CD4-positive, alpha-beta T cell (primary cell): Measurements from ENCODE around the gene ELF2. TPM values are rescaled to one million over a fixed set of nuclear protein-coding genes. Genes with fewer than 3 reads are reported as not detected.

Experiments
- ATAC-seq: fragments of 200-7000 bp; cut with Tn5 transposase; one replicate; pipeline ENCODE4 v1.10.0; 2022; ENCODE audit warnings: mild to moderate bottlenecking; ENCODE audit not compliant: poor library complexity
- CTCF ChIA-PET: fragments of 350-600 bp; sonication (Branson Sonifier 250); formaldehyde crosslinking; loops from one replicate; lab custom pipeline; 2021; ENCODE audit warnings: antibody characterized with exemption, inconsistent platforms; lab: Charles Lee
- POLR2A ChIA-PET: fragments of 350-600 bp; sonication (Branson Sonifier 250); formaldehyde crosslinking; loops from one replicate; lab custom pipeline; 2021; ENCODE audit warnings: antibody characterized with exemption, inconsistent platforms; lab: Charles Lee
- DNase-seq, 14 experiments: peaks; one replicate each; pipeline ENCODE4 v3.0.0-alpha.2; 2013 to 2020; ENCODE audit warnings: mixed read lengths in 2 of 14
- H3K27ac ChIP-seq, 2 donors: one replicate each; pipeline versions ENCODE4 v1.5.1 to v1.7.0; 2013; ENCODE audit warnings: low read length in 2 of 2, low read depth in 1 of 2, mild to moderate bottlenecking in 1 of 2
- H3K27me3 ChIP-seq, 2 experiments: 1 replicate in 1 of 2; 2 replicates in 1 of 2; pipeline versions ENCODE4 v1.6.1 to v1.7.0; 2013; ENCODE audit warnings: low read length in 2 of 2, control low read depth in 1 of 2, mild to moderate bottlenecking in 1 of 2, moderate library complexity in 1 of 2; ENCODE audit not compliant: insufficient read depth in 2 of 2, control insufficient read depth in 1 of 2
- H3K36me3 ChIP-seq: one replicate; pipeline ENCODE4 v1.6.1; 2013; ENCODE audit warnings: low read length, control low read depth; ENCODE audit not compliant: insufficient read depth
- H3K4me1 ChIP-seq: one replicate; pipeline ENCODE4 v1.6.1; 2013; ENCODE audit warnings: low read length, control low read depth; ENCODE audit not compliant: insufficient read depth
- H3K4me3 ChIP-seq: one replicate; pipeline ENCODE4 v1.5.1; 2013; ENCODE audit warnings: mild to moderate bottlenecking, low read length, moderate library complexity
- H3K9me3 ChIP-seq, 2 experiments: 1 replicate in 1 of 2; 2 replicates in 1 of 2; pipeline versions ENCODE4 v1.6.1 to v1.7.0; 2013; ENCODE audit warnings: low read length in 2 of 2, mild to moderate bottlenecking in 2 of 2, control low read depth in 1 of 2, moderate library complexity in 1 of 2; ENCODE audit not compliant: control insufficient read depth in 1 of 2, insufficient read depth in 1 of 2
- H3K27ac Mint-ChIP-seq: one replicate; pipeline ENCODE4 v1.8.0; 2020; ENCODE audit warnings: mixed read lengths
- H3K27me3 Mint-ChIP-seq: one replicate; pipeline ENCODE4 v1.8.0; 2021; ENCODE audit warnings: mixed read lengths
- H3K36me3 Mint-ChIP-seq: one replicate; pipeline ENCODE4 v1.8.0; 2021; ENCODE audit warnings: low read depth, mixed read lengths
- H3K4me1 Mint-ChIP-seq: one replicate; pipeline ENCODE4 v1.8.0; 2021; ENCODE audit warnings: low read depth, mixed read lengths
- H3K4me3 Mint-ChIP-seq: one replicate; pipeline ENCODE4 v1.8.0; 2020; ENCODE audit warnings: mild to moderate bottlenecking, mixed read lengths
- H3K9me3 Mint-ChIP-seq: one replicate; pipeline ENCODE4 v1.8.0; 2020; ENCODE audit warnings: mixed read lengths
- intact Hi-C, 2 experiments: fragments of 100-400 bp; cut with DNase I in 1 of 2; cut with micrococcal nuclease in 1 of 2; formaldehyde crosslinking; loops; one replicate each; pipeline versions ENCODE4 v1.15.1 to v1.9.0; 2023 to 2025; cut with DNase I, micrococcal nuclease
- polyA plus RNA-seq, 2 donors: library from polyadenylated mRNA; unstranded; fragments of 120-200 nt; gene quantifications; one replicate each; pipeline ENCODE4 v1.2.1, GENCODE V29; 2013
- total RNA-seq, 174 experiments: library from RNA in 2 of 174; stranded (reverse) in 2 of 174; gene quantifications; one replicate each; pipeline ENCODE4 v1.2.3 and lab custom pipeline; 2021 to 2026
- TF ChIP-seq, protein P1 (sequence below): fragments of 200-600 bp; IDR thresholded peaks from one replicate; pipeline ENCODE4 v1.8.0; 2022; ENCODE audit warnings: antibody characterized with exemption, mild to moderate bottlenecking

The ELF2 gene
- total RNA-seq (10 to 100 TPM; 83.3 to 84.1 TPM), total RNA-seq (lab: John Stamatoyannopoulos, UW) (24.7 to 134 (median 96.9) reads per million in 172 experiments)
- 30.5 TPM for polyA plus RNA-seq (2013, experiment 1 of 2)
- polyA plus RNA-seq (2013, experiment 2 of 2): 42.0 TPM

GRCh38 chr4:139177049-139177868 is at the start of gene ELF2:
ELF2 (minus strand) TSS chr4:139177218; CDS start chr4:139137701, 39,517 bp downstream.
- peaks cover 27% of the 10 kb centered on the region for H3K4me1 Mint-ChIP-seq
- TF ChIP-seq, protein P1, sequence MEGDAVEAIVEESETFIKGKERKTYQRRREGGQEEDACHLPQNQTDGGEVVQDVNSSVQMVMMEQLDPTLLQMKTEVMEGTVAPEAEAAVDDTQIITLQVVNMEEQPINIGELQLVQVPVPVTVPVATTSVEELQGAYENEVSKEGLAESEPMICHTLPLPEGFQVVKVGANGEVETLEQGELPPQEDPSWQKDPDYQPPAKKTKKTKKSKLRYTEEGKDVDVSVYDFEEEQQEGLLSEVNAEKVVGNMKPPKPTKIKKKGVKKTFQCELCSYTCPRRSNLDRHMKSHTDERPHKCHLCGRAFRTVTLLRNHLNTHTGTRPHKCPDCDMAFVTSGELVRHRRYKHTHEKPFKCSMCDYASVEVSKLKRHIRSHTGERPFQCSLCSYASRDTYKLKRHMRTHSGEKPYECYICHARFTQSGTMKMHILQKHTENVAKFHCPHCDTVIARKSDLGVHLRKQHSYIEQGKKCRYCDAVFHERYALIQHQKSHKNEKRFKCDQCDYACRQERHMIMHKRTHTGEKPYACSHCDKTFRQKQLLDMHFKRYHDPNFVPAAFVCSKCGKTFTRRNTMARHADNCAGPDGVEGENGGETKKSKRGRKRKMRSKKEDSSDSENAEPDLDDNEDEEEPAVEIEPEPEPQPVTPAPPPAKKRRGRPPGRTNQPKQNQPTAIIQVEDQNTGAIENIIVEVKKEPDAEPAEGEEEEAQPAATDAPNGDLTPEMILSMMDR: no peak
- peak within 1 kb of the TSS; percentile 77 to 88 for H3K27ac ChIP-seq
- no peaks in the 10 kb centered on the region for H3K27me3 ChIP-seq
- no peaks in the 10 kb centered on the region for H3K27me3 Mint-ChIP-seq
- intact Hi-C loops: loop anchor here (2.0 to 10.0 kb wide), 9 partner anchors 35 to 1188 kb away; partner anchors contain the start of genes RAB33B (in 2 of the 2), NAA15 (in 1 of the 2) and SETD7 (in 1 of the 2)
- peaks cover 18% of the 10 kb centered on the region for H3K4me1 ChIP-seq
- peak; percentile 70 to 93 (median 83) for DNase-seq
- H3K36me3 Mint-ChIP-seq: no peaks in the 10 kb centered on the region
- no peaks in the 10 kb centered on the region for H3K36me3 ChIP-seq
- peak within 1 kb of the TSS; percentile 93 for H3K27ac Mint-ChIP-seq
- ATAC-seq: peak; percentile 59
- ChIA-PET CTCF (interaction anchor here (1.0 to 1.1 kb wide), 3 partner anchors 16 to 119 kb away, joined by 3 to 4 read pairs (median 3); no protein-coding TSS in a partner anchor), POLR2A (interaction anchor here (0.9 to 4.0 kb wide), 15 partner anchors 16 to 379 kb away, joined by 3 to 57 read pairs (median 5); partner anchors contain the start of genes NAA15, NDUFC1, NOCT and RAB33B)
- peak within 1 kb of the TSS; percentile 96 for H3K4me3 Mint-ChIP-seq
- H3K4me3 ChIP-seq: peak within 1 kb of the TSS; percentile 85
- H3K9me3 ChIP-seq: no peaks in the 10 kb centered on the region
- no peaks in the 10 kb centered on the region for H3K9me3 Mint-ChIP-seq

GRCh38 chr4:139223682-139224317 is 46.8 kb upstream of the ELF2 start:
- H3K27me3 ChIP-seq: no peaks in the 10 kb centered on the region
- Mint-ChIP-seq H3K27ac (no peak overlapping the region), H3K9me3 (no peaks in the 10 kb centered on the region), H3K4me1 (no peaks in the 10 kb centered on the region), H3K27me3 (no peaks in the 10 kb centered on the region), H3K4me3 (no peak overlapping the region), H3K36me3 (no peaks in the 10 kb centered on the region)
- H3K9me3 ChIP-seq: no peaks in the 10 kb centered on the region
- TF ChIP-seq, protein P1: no peak
- no peak overlapping the region for H3K4me3 ChIP-seq
- ATAC-seq: no peak
- no peak for DNase-seq
- intact Hi-C loops: loop anchor here in 1 of 2 experiments (10.0 kb wide), 1 partner anchor 311 kb away; no protein-coding TSS in a partner anchor
- H3K4me1 ChIP-seq: no peaks in the 10 kb centered on the region
- CTCF ChIA-PET: interaction anchor here (1.0 kb wide), 1 partner anchor 72 kb away, joined by 3 read pairs; no protein-coding TSS in a partner anchor
- H3K36me3 ChIP-seq: no peaks in the 10 kb centered on the region
- POLR2A ChIA-PET: no interaction called here
- H3K27ac ChIP-seq: no peak overlapping the region

DNA sequence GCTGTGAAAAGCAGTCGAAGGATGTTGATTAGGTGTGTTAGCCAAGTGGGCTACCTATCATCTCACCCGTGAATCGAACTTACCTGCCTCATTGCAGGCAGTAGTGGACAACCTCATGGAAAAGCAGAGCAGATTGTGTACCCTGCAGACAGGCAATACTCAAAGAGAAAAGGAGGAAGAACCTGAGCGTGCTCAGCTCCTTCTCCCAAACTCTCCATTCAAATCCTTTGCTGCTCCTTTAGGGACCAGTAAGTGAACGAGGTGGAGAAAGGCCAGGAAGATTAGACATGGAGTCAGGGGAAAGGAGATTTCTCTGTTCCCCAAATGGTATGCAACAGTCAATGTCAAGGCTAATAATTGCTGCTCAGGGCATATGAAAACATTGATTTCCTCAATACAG is 45.2 kb upstream of the ELF2 start:
- TF ChIP-seq, protein P1: no peak
- Mint-ChIP-seq H3K27ac (no peak overlapping the region), H3K9me3 (no peaks in the 10 kb centered on the region), H3K4me1 (no peaks in the 10 kb centered on the region), H3K27me3 (no peaks in the 10 kb centered on the region), H3K36me3 (no peaks in the 10 kb centered on the region), H3K4me3 (no peak overlapping the region)
- intact Hi-C loops: loop anchor here in 1 of 2 experiments (10.0 kb wide), 1 partner anchor 313 kb away; no protein-coding TSS in a partner anchor
- Histone ChIP-seq H3K36me3 (no peaks in the 10 kb centered on the region), H3K4me3 (no peak overlapping the region), H3K27ac (no peak overlapping the region), H3K4me1 (no peaks in the 10 kb centered on the region), H3K27me3 (no peaks in the 10 kb centered on the region), H3K9me3 (no peaks in the 10 kb centered on the region)
- CTCF ChIA-PET: no interaction called here
- POLR2A ChIA-PET: no interaction called here
- no peak for DNase-seq
- ATAC-seq: no peak
